GM12892 (cell line): Measurements from ENCODE around the gene ABLIM1.

Experiments
- POLR2A ChIP-seq: IDR thresholded peaks from 2 replicates; pipeline ENCODE4 v1.6.1; 2011; ENCODE audit warnings: low read depth, low read length, control low read depth
- TAF1 ChIP-seq: IDR thresholded peaks from 2 replicates; pipeline ENCODE4 v1.6.1; 2011; ENCODE audit warnings: low read depth, mild to moderate bottlenecking, control low read depth, low read length, borderline replicate concordance

GRCh38 chr10:114547514-114547913 lies 110.6 kb downstream of the ABLIM1 start:
- no peak for TF ChIP-seq TAF1
- no peak for TF ChIP-seq POLR2A
